Endodermal cell (in vitro differentiated cells): ENCODE measurements around the gene OASL. TPM values are rescaled to one million over a fixed set of nuclear protein-coding genes. Genes with fewer than 3 reads are reported as not detected.

ENCODE experiments used
- DNase-seq: peaks from one replicate; pipeline ENCODE4 v3.0.0-alpha.2; 2017
- H3K27ac ChIP-seq: 2 replicates; pipeline ENCODE4 v1.5.1; 2013; ENCODE audit warnings: mild to moderate bottlenecking, low read depth, low read length, moderate library complexity
- H3K27me3 ChIP-seq: 2 replicates; pipeline ENCODE4 v1.6.1; 2013; ENCODE audit warnings: mild to moderate bottlenecking, low read length, moderate library complexity; ENCODE audit not compliant: insufficient read depth, control insufficient read depth, poor library complexity, severe bottlenecking
- H3K36me3 ChIP-seq: 2 replicates; pipeline ENCODE4 v1.7.0; 2013; ENCODE audit warnings: mild to moderate bottlenecking, low read length, moderate library complexity; ENCODE audit not compliant: control insufficient read depth, insufficient read depth
- H3K4me1 ChIP-seq: one replicate; pipeline ENCODE4 v1.7.0; 2013; ENCODE audit warnings: low read length; ENCODE audit not compliant: control insufficient read depth, insufficient read depth
- H3K4me3 ChIP-seq: 2 replicates; pipeline ENCODE4 v1.5.1; 2013; ENCODE audit warnings: mild to moderate bottlenecking, low read length, moderate library complexity
- H3K9ac ChIP-seq: 2 replicates; pipeline ENCODE4 v1.6.1; 2013; ENCODE audit warnings: mild to moderate bottlenecking, low read length, moderate library complexity; ENCODE audit not compliant: poor library complexity, severe bottlenecking; ENCODE audit errors: extremely low read depth
- H3K9me3 ChIP-seq: 2 replicates; pipeline ENCODE4 v1.6.1; 2013; ENCODE audit warnings: mild to moderate bottlenecking, low read length, moderate library complexity; ENCODE audit not compliant: control insufficient read depth
- H3K27ac Mint-ChIP-seq: 2 replicates; pipeline ENCODE4 v1.8.0; 2020; ENCODE audit warnings: mixed read lengths
- H3K27me3 Mint-ChIP-seq: 2 replicates; pipeline ENCODE4 v1.8.0; 2021; ENCODE audit warnings: mild to moderate bottlenecking, mixed read lengths; ENCODE audit not compliant: insufficient read depth
- H3K36me3 Mint-ChIP-seq: 2 replicates; pipeline ENCODE4 v1.8.0; 2020; ENCODE audit warnings: low read depth, mixed read lengths
- H3K4me1 Mint-ChIP-seq: 2 replicates; pipeline ENCODE4 v1.8.0; 2020; ENCODE audit warnings: mixed read lengths
- H3K4me3 Mint-ChIP-seq: 2 replicates; pipeline ENCODE4 v1.8.0; 2020; ENCODE audit warnings: mild to moderate bottlenecking, moderate library complexity, mixed read lengths
- H3K9me3 Mint-ChIP-seq: 2 replicates; pipeline ENCODE4 v1.8.0; 2020; ENCODE audit warnings: mild to moderate bottlenecking, mixed read lengths
- WGBS, 2 experiments: methylation state at CpG; one replicate each; pipeline versions ENCODE4 v1.1.5 to v1.1.7; 2013; ENCODE audit warnings: missing lambda C conversion rate in 2 of 2, mixed read lengths in 1 of 2; ENCODE audit not compliant: insufficient coverage in 1 of 2, insufficient read length in 1 of 2; 5-methylcytosine and 5-hydroxymethylcytosine counted together
- total RNA-seq, 2 donors: library from RNA; stranded (reverse); fragmentation: NEBNext Ultra II Directional in 1 of 2; extraction: Animal tissue kit (Norgen Biotek cat#: 25700) in 1 of 2; gene quantifications; 2 replicates in 1 of 2; 3 replicates in 1 of 2; pipeline ENCODE4 v1.2.1, GENCODE V29; 2021
- TF ChIP-seq, protein P1 (sequence below): fragments of 200-600 bp; sonication (generic); conservative IDR thresholded peaks from 2 replicates; pipeline ENCODE4 v1.5.0; 2021; ENCODE audit warnings: antibody characterized with exemption, mild to moderate bottlenecking

OASL gene
- total RNA-seq, 2 donors from 2014 or later = not detected

- no peak for DNase-seq
- H3K27me3 ChIP-seq = no peaks in the 10 kb centered on the region
- no peaks in the 10 kb centered on the region for H3K9me3 ChIP-seq
- no peak overlapping the region for H3K9ac ChIP-seq
- no peaks in the 10 kb centered on the region for H3K36me3 Mint-ChIP-seq
- peaks cover 33% of the 10 kb centered on the region for H3K4me1 Mint-ChIP-seq
- peak overlapping the region; percentile 19 for H3K27ac ChIP-seq
- peak overlapping the region; percentile 22 for H3K4me3 Mint-ChIP-seq
- H3K27me3 Mint-ChIP-seq = no peaks in the 10 kb centered on the region
- no peaks in the 10 kb centered on the region for H3K9me3 Mint-ChIP-seq
- peak overlapping the region; percentile 84 for H3K27ac Mint-ChIP-seq
- WGBS, 2 experiments = 85 to 100% methylated on average over 2 to 3 of the region's 3 CpGs
- H3K36me3 ChIP-seq = no peaks in the 10 kb centered on the region
- no peaks in the 10 kb centered on the region for H3K4me1 ChIP-seq
- H3K4me3 ChIP-seq = no peak overlapping the region
- TF ChIP-seq, protein P1, sequence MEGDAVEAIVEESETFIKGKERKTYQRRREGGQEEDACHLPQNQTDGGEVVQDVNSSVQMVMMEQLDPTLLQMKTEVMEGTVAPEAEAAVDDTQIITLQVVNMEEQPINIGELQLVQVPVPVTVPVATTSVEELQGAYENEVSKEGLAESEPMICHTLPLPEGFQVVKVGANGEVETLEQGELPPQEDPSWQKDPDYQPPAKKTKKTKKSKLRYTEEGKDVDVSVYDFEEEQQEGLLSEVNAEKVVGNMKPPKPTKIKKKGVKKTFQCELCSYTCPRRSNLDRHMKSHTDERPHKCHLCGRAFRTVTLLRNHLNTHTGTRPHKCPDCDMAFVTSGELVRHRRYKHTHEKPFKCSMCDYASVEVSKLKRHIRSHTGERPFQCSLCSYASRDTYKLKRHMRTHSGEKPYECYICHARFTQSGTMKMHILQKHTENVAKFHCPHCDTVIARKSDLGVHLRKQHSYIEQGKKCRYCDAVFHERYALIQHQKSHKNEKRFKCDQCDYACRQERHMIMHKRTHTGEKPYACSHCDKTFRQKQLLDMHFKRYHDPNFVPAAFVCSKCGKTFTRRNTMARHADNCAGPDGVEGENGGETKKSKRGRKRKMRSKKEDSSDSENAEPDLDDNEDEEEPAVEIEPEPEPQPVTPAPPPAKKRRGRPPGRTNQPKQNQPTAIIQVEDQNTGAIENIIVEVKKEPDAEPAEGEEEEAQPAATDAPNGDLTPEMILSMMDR = no peak
These were observed 54.6 kb downstream of the OASL start for GRCh38 chr12:120984351-120984898.

GRCh38 chr12:120983759-120984158 is 55.3 kb downstream of the OASL start:
- no peaks in the 10 kb centered on the region for H3K9me3 Mint-ChIP-seq
- Histone ChIP-seq H3K27ac (peak overlapping the region; percentile 19), H3K9me3 (no peaks in the 10 kb centered on the region), H3K4me1 (no peaks in the 10 kb centered on the region), H3K27me3 (no peaks in the 10 kb centered on the region), H3K36me3 (no peaks in the 10 kb centered on the region), H3K9ac (no peak overlapping the region), H3K4me3 (no peak overlapping the region)
- H3K4me3 Mint-ChIP-seq = peak overlapping the region; percentile 22
- 84 to 94% methylated on average over 4 of the region's 4 CpGs for WGBS, 2 experiments
- DNase-seq = no peak
- H3K36me3 Mint-ChIP-seq = no peaks in the 10 kb centered on the region
- no peaks in the 10 kb centered on the region for H3K27me3 Mint-ChIP-seq
- H3K27ac Mint-ChIP-seq = peak overlapping the region; percentile 84
- TF ChIP-seq, protein P1 = no peak
- H3K4me1 Mint-ChIP-seq = peaks cover 33% of the 10 kb centered on the region

DNA sequence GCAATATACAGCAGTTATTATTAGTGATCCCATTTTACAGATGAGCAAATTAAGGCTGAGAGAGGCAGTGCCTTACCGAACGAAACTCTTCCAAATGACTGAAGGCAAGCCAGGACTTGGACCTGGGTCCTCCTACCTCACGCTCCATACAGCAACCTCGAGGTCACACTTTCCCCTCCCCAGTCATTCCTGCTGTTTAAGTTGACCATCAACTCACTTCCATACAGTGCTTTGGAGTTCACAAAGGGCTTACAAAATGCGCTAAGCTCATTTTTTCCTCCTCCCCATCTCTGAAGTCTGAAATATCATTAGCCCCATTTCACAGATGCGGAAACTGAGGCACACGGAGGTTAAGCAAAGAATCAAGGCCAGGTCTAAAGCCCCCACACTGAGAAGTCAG is 56.4 kb downstream of the OASL start:
- no peak overlapping the region for H3K27ac Mint-ChIP-seq

More for the DNA sequence above, 56.4 kb downstream of the OASL start:
- no peaks in the 10 kb centered on the region for H3K27me3 Mint-ChIP-seq
- no peak overlapping the region for H3K4me3 Mint-ChIP-seq
- no peaks in the 10 kb centered on the region for H3K27me3 ChIP-seq
- H3K4me3 ChIP-seq = no peak overlapping the region
- H3K4me1 ChIP-seq = no peaks in the 10 kb centered on the region
- 84 to 91% methylated on average over 5 to 7 of the region's 7 CpGs for WGBS, 2 experiments
- peaks cover 33% of the 10 kb centered on the region for H3K4me1 Mint-ChIP-seq
- no peaks in the 10 kb centered on the region for H3K36me3 ChIP-seq
- no peaks in the 10 kb centered on the region for H3K36me3 Mint-ChIP-seq
- no peaks in the 10 kb centered on the region for H3K9me3 ChIP-seq
- H3K9ac ChIP-seq = no peak overlapping the region
- H3K9me3 Mint-ChIP-seq = no peaks in the 10 kb centered on the region
- H3K27ac ChIP-seq = no peak overlapping the region
- DNase-seq = no peak
- TF ChIP-seq, protein P1 = no peak
